IPS DF 19.7 (cell line): ENCODE measurements around the gene SYMPK.
"Not testable (repeated sequence)": the region's sequence is repeated elsewhere in the genome, so short reads cannot be mapped to it uniquely, and the experiment has no call there.

Experiments used
- DNase-seq: peaks from one replicate; pipeline ENCODE4 v3.0.0-alpha.2; 2013; ENCODE audit warnings: low read depth, low spot score

Gene SYMPK

GRCh38 chr19:45862564-45863334 lies at the start of gene SYMPK:
SYMPK (minus strand) TSS chr19:45863147; CDS start chr19:45854495, 8,652 bp downstream.
- DNase-seq, result peak; percentile 96

GRCh38 chr19:45911291-45911690 lies 48.3 kb upstream of the SYMPK start:
- DNase-seq, result no peak

DNA sequence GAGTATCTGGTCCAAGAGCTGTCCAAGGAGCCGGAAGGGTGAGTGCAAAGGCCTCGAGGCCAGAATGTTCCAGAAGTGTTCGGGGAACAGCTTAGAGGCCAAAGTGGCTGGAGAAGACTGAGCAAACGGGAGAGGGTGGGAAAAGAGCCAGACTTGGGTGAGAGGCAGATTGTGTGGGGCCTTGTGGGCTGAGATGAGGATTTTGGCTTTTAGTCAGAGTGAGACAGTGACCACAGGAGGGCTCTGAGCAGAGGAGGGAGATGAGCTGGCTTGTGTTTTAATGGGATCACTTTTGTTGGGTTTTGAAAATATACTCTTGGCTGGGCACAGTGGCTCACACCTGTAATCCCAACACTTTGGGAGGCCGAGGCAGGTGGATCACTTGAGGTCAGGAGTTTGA lies 46.0 kb upstream of the SYMPK start:
- DNase-seq, result no peak

GRCh38 chr19:45906221-45906620 lies 43.3 kb upstream of the SYMPK start:
- DNase-seq, result no peak

GRCh38 chr19:45905011-45905410 lies 42.1 kb upstream of the SYMPK start:
- DNase-seq, result no peak

DNA sequence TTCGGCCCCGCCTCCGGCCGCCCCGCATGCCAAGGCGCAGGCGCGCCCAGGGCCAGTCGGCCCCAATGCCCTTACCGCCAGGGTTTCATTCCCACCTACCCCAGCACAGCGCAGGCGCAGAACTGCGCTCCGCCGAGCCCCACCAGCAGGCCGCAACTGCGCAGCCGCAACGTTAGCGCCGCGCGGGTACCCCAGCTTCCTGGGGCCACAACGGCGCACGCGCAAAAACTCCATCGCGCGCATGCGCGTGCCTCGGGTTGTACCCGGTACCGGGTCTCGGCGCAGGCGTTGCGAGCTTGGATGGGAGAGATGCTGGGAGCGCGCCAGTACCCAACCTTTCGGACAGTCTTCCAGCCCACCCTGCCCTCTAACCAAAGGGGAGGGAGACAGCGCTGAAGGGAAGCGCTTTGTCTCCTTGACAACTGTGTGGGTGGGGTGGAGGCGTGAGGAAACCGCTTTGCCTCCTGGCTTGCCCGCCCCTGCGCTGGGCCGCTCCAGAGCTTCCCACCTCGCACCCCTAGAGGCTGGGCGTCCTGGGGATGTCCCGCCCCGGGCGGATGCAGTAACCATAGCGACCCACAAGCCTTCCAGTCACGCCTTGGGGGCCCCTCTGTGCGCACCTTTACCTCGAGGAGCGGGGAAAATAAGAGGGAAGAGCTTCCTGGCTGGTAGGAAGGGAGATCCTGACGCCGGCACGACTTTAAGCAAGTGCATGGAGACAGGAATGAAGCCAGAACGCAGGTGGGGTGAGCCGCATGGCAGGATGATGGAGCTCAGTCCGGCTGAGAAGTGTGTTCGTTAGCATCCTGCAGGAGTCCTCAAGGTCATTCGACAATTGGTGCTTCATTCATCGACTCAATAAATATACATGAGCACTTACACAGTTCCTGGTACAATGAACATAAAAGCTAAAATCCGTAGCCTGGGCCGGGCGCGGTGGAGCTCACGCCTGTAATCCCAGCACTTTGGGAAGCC lies 40.0 kb upstream of the SYMPK start:
- no peak for DNase-seq

- no peak for DNase-seq
Observed at GRCh38 chr19:45901912-45902650, 39.1 kb upstream of the SYMPK start, which contains the start of gene MYPOP. MYPOP (minus strand) TSS chr19:45902613; CDS start chr19:45901773, 840 bp downstream.

DNA sequence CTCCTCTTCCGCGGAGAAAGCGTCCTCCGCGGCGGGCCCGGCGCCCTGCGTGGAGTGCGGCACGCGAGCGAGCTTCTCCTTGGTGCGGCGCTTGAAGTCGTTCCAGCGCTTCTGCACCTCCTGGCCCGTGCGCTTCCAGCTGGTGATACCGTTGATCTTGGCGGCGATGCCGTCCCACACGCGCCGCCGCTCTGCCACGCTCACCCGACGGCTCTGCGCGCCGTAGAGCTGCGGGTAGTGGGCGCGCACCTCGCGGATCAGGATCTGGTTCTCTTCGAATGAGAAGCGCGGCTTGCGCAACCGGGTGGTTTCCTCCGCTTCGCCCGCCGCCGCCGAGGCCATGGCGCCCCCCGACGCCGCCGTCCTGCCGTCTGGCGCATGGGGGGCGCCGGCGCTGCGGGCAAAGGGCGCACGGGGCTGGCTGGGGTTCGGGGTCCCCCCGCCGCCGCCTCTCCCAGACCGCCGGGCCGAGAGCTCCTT lies 38.5 kb upstream of the SYMPK start:
- DNase-seq, result no peak

GRCh38 chr19:45900738-45901431 lies 37.9 kb upstream of the SYMPK start:
- DNase-seq, result no peak

DNA sequence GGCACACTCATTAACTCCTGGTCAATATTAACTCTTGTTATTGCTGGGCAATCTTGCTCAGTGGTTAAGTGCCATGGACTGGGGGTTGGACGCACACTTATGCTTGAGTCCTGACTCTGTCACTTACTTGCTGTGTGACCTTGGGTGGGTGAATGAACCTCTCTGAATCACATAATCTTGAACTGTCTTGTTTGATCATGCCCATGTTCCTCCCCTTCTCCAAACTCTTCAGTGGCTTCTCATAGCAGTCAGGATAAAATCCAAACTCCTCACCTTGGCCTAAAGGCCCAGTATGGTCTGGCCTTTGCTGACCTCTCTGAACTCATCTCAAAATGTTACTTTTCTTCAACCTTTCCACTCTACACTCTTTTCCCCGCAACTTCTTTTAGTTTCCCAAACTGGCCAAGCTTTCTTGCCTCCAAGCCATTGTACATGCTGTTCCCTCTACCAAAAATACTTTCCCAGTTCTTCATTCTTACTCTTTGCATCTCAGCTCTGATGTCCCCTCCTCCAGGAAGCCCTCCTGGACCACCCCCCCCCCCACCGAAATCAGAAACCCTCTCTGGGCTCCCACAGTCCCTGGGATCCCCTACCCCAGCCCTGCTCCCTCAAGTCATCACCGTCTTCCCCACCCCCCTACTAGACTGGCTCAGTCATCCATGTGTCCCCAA lies 37.1 kb upstream of the SYMPK start:
- no peak for DNase-seq

DNA sequence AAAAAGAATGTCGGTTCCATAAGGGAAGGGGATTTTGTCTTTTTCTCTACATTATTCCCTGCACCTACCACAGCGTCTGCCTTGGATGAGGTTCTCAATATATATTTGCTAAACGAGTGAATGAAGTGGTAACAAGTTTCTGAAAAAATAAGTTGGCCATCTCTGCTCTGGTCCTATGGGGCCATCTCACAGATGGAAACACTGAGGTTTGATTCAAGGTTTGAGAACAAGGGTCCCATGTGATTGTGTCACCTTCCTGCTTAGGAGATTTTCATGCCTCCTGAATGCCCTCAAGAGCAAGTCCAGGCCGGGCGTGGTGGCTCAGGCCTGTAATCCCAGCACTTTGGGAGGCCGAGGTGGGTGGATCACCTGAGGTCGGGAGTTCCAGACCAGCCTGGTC lies 36.3 kb upstream of the SYMPK start:
- DNase-seq, result no peak

- no peak for DNase-seq
Observed at GRCh38 chr19:45897261-45897812, 34.4 kb upstream of the SYMPK start.

GRCh38 chr19:45895983-45896599 lies 33.1 kb upstream of the SYMPK start:
- DNase-seq, result not testable (repeated sequence)

- DNase-seq, result no peak
Observed at GRCh38 chr19:45895519-45895972, 32.6 kb upstream of the SYMPK start.

GRCh38 chr19:45890877-45891276 lies 27.9 kb upstream of the SYMPK start:
- no peak for DNase-seq

- no peak for DNase-seq
Observed at GRCh38 chr19:45889210-45889885, 26.4 kb upstream of the SYMPK start.

DNA sequence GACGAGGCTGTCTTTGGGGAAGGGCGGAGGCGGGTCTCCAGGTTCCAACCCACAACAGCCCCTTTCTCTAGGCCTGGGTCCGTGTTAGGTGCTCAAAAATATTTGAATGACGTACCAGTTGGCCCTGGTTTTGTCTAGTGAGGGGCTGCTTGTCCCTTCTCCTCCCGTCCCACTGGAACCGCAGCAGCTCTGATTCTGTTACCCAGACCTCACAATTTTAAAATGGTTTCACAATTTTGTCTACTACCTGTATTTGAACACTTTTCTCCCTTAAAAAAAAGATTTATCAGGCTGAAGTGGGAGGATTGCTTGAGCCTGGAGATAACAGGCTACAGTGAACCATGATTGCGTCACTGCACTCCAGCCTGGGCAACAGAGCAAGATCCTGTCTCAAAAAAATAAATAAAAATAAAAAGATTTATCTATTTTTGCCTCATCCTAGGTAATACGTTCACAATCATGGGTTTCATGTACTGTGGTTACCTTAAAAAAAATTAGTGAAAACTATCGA lies 24.3 kb upstream of the SYMPK start:
- DNase-seq, result no peak

DNA sequence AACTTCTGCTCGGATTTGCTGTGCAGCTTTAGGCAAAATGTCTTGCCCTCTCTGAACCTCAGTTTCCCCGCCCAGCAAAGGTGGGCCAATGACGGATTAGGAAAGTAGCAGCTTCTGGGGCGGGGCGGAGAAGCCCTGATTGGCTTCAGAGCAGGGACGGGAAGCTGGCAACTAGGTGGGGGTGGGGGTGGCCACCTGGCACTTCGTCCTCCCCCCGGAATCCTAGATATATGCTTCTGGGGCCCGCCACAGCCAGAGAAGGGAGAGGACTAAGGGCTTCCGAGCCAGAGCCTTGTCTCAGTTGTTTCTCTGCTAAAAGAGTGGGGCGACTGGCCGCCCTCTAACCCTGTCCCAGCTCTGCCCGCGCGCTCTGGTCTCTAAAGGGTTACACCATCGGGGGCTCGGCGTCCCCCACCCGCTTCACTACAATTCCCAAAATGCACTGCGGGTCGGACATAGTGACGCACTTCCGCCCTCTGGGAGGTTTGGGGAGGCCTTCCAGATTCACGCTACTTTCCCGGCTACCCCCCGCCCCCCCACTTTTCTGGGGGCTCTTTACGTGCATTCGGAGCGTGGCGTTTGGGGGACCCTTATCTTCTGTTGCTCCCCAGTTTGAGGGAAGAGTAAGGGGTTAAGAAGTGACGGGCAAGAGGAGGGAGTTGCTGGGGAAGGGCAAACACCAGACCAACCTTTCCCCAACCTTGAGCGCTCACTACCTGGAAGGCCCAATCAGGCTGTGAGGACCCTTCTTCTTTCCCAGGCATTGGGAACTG lies 23.7 kb upstream of the SYMPK start:
- DNase-seq, result no peak
